G401 (cell line): ENCODE measurements around the gene KIRREL3. TPM values are rescaled to one million over a fixed set of nuclear protein-coding genes. Genes with fewer than 3 reads are reported as not detected.

Experiments used
- DNase-seq: peaks from one replicate; pipeline ENCODE4 v3.0.0-alpha.2; 2015; ENCODE audit warnings: low spot score
- in situ Hi-C: cut with HindIII; loops from 2 replicates; pipeline ENCODE4 v1.10.0; 2016; ENCODE audit warnings: low sequenced_read_pairs, mixed read lengths
- total RNA-seq: library from RNA; depleted of rRNA; stranded (reverse); fragments of >200 nt; shearing (Covaris generic); gene quantifications from 2 replicates; pipeline ENCODE4 v1.2.3, GENCODE V29; 2014

KIRREL3 gene
- total RNA-seq, 1 experiment from 2014 or later, result not detected

- in situ Hi-C loops, result no loop called here
Observed at GRCh38 chr11:126925321-126926093, 75.1 kb downstream of the KIRREL3 start.

DNA sequence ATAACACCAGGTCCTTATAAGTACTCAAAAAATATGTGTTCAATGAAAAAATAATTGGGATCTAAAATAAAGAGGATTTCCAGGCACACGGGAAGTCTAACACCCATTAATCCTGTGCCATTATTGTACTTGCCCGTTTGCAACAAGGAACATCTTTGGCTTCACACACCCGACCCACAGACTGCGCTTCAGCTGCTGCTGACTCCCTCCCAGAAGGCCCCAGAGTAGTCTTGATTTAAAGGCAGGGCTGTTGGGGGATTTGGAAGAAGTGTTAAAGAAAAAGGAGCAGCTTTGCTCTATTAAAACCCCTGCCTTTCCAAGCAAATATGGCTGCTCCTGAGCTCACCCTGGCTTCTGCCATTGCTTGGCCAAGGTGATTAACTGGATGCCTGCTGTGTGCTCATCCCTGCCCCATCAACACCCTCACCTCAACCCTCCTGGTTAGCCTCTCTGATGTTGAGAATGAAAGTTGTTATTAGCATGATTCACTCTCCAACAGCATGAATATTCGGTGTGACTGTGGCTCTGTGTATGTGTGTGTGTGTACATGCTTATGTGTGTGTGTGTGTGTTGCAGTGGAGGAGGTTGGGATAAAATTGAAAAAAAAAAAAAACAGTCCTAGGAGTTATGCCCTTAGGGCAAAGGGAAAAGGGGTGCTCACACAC lies 76.1 kb downstream of the KIRREL3 start:
- DNase-seq, result no peak

More at GRCh38 chr11:126925321-126926093, 75.1 kb downstream of the KIRREL3 start:
- peak; percentile 89 for DNase-seq

GRCh38 chr11:126920833-126921232 lies 79.7 kb downstream of the KIRREL3 start:
- DNase-seq, result no peak
- in situ Hi-C loops, result no loop called here

More for the DNA sequence above, 76.1 kb downstream of the KIRREL3 start:
- in situ Hi-C loops, result no loop called here

- DNase-seq, result no peak
- in situ Hi-C loops, result no loop called here
Observed at GRCh38 chr11:126919147-126919823, 81.3 kb downstream of the KIRREL3 start.

GRCh38 chr11:126918556-126918955 lies 82.0 kb downstream of the KIRREL3 start:
- in situ Hi-C loops, result no loop called here
- no peak for DNase-seq

DNA sequence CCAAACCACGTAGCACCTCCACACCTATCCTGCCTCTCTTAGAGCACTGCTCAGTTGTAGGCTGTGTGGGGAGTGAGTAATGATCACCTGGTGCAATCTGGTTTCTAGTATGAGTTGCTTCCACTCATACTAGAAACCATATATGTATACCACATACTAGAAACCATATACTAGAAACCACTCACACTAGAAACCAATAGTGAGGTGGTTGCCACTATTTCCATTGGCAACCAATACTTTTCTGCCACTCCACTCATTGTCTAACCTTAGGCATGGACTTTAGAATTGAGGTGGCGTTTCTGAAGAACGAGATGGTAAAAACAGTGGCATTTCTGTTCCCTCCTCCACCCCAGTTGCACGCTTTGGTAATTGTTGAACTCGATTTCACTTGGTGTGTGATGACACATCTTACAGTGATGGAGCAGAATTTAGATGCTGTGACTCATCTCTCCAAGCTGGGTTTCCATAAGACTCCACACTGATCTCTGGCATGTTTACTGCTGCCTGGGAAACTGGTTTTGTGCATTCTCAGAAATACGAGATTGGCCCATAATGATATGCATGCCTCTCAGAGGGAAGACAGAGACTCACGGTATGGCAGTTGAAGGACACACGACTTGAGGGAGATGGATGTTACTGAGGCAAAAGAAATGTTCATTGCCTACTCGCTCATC lies 82.9 kb downstream of the KIRREL3 start:
- no peak for DNase-seq
- in situ Hi-C loops, result no loop called here

GRCh38 chr11:126915430-126915829 lies 85.1 kb downstream of the KIRREL3 start:
- in situ Hi-C loops, result no loop called here
- no peak for DNase-seq

DNA sequence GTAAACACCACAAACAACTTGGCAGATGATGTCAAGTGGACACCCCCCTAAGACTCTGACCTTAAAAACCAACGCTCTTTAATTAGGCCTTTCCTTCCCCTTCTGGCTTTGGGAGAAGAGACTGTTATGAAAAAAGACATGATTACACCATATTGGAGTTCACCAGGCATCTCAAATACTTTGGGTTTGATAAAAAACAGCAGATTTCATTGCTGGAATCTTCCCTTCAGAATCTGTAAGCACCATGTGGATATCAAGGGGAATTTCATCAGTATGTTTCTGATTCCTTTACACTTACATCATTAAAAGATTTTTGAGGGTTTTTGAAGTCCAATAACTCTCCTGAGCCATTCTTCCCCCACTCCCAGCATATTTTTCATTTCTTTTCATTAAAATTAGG lies 85.6 kb downstream of the KIRREL3 start:
- no peak for DNase-seq
- in situ Hi-C loops, result no loop called here

DNA sequence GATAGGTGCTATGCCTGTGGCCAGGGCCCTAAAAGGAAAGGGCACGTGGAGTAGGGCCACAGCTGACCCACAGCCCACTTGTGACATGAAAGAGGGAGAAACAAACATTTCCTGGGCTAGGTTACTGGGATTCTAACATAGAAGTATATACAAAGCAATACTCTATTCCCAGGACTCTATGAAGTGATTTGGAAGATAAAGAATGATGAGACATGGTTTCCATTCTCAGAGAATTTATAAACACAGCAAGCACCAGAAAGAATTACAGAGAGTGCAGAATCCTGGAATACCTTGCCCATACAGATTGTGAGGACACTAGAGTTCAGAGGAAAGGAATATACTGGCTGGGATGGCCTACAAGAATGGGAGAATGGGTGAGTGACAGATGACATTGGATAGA lies 86.4 kb downstream of the KIRREL3 start:
- in situ Hi-C loops, result no loop called here
- no peak for DNase-seq

- no peak for DNase-seq
- in situ Hi-C loops, result no loop called here
Observed at GRCh38 chr11:126904520-126904919, 96.0 kb downstream of the KIRREL3 start.

- DNase-seq, result no peak
- in situ Hi-C loops, result no loop called here
Observed at GRCh38 chr11:126901783-126902182, 98.8 kb downstream of the KIRREL3 start.

- in situ Hi-C loops, result no loop called here
- no peak for DNase-seq
Observed at GRCh38 chr11:126899961-126900748, 100.4 kb downstream of the KIRREL3 start.

DNA sequence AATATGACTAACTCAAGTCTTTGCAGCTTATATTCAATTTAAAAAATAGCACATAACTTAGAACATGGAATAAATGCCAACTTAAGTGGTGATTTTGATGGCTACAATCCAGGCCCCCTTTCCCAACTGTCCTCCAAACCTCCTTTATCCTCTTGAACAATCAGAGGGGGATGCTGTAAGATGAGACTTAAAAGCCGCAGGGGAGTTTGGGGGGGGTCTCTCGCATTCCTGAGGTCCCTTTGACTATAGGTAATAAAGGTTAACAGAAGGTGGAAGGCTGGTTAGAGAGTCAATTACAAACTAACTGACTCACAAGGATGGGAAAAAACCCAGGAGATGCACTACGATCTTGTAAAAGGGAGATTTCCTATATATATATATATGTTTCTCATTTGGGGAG lies 101.8 kb downstream of the KIRREL3 start:
- in situ Hi-C loops, result no loop called here
- no peak for DNase-seq

DNA sequence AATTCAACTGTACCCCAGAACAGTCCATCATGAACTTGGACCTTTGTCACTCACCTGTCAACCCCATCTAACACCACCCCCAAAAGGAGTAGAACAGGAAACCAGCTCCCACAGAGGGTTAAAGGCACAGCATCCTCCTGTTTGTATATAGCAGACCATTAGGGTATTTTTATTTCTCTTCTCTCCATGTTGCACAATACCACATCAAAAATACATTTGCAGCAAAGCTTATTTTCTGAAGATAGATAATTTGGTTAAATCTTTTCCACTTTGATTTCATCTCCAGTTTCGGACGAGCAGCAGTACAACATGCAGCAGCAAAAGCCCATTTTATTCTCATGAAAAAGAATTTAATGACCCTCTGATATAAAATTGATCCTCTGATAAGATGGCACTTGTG lies 103.1 kb downstream of the KIRREL3 start:
- in situ Hi-C loops, result no loop called here
- DNase-seq, result no peak

DNA sequence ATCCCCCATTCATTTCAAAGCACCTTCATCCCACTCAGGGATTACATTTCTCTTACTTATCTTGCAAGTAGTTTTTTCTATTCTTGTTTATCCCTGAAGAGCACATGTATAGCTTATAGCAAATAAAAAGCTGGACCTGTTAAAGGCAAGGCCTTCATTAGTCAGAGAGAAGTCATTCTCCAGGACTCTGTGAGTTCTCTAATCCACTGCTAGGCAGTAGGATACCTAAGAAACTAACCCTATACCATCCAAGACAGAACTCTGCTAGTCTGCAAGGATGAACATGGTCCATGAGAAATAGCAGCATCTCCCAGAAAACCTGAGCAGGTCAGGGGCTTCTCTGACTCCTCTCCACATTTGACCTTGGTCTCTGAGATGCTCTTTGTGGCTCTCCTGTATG lies 104.5 kb downstream of the KIRREL3 start:
- in situ Hi-C loops, result no loop called here
- no peak for DNase-seq

GRCh38 chr11:126893796-126894195 lies 106.8 kb downstream of the KIRREL3 start:
- in situ Hi-C loops, result no loop called here
- DNase-seq, result no peak

DNA sequence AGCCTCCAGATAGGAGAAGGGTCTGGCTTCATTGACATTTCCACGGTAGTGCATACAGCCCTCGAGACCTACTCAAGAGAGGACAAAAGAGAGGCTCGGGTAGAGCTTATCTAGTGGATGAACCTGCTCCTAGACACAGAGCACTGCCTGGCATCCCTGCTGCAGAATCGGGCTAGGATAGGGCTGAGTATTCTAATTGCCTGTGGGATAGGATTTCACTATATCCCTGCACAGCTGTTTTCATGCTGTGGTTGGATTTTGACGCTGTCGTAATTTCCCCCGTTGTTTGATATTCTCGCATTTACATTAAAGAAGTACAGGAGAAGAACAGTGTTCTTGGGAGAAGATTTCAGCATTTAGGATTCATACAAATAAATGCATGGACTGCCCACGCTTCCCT lies 107.8 kb downstream of the KIRREL3 start:
- no peak for DNase-seq
- in situ Hi-C loops, result no loop called here

GRCh38 chr11:126891556-126892217 lies 108.9 kb downstream of the KIRREL3 start:
- in situ Hi-C loops, result no loop called here
- no peak for DNase-seq
